HG03175 (cell line): Measurements from ENCODE around the gene CLEC9A.

Experiments used
- ATAC-seq: cut with Tn5 transposase; IDR thresholded peaks from one replicate; pipeline ENCODE4 v1.9.1; 2021; ENCODE audit warnings: mild to moderate bottlenecking, moderate library complexity; ENCODE audit not compliant: unreplicated experiment

Gene CLEC9A

GRCh38 chr12:10065241-10065640, 34.8 kb downstream of the CLEC9A start:
- no peak for ATAC-seq

- no peak for ATAC-seq
These were observed 36.8 kb downstream of the CLEC9A start for GRCh38 chr12:10067264-10067663.

- ATAC-seq: no peak
These were observed 37.5 kb downstream of the CLEC9A start for GRCh38 chr12:10067942-10068341.

GRCh38 chr12:10068644-10069043, 38.2 kb downstream of the CLEC9A start:
- ATAC-seq: no peak

- ATAC-seq: no peak
These were observed 38.6 kb downstream of the CLEC9A start for GRCh38 chr12:10069099-10069498.

GRCh38 chr12:10069976-10070375, 39.5 kb downstream of the CLEC9A start:
- no peak for ATAC-seq

- no peak for ATAC-seq
These were observed 39.9 kb downstream of the CLEC9A start for GRCh38 chr12:10070380-10070779.

- ATAC-seq: no peak
These were observed 41.6 kb downstream of the CLEC9A start for GRCh38 chr12:10072131-10072530.

- no peak for ATAC-seq
These were observed 42.8 kb downstream of the CLEC9A start for GRCh38 chr12:10073261-10073660.

GRCh38 chr12:10075451-10075850, 45.0 kb downstream of the CLEC9A start:
- no peak for ATAC-seq

GRCh38 chr12:10082117-10082874, 51.8 kb downstream of the CLEC9A start:
- no peak for ATAC-seq

- ATAC-seq: no peak
These were observed 54.3 kb downstream of the CLEC9A start for GRCh38 chr12:10084733-10085132.

GRCh38 chr12:10086387-10086786, 55.9 kb downstream of the CLEC9A start:
- no peak for ATAC-seq

- no peak for ATAC-seq
These were observed 57.5 kb downstream of the CLEC9A start for GRCh38 chr12:10088031-10088430.

GRCh38 chr12:10088955-10089900, 58.7 kb downstream of the CLEC9A start:
- no peak for ATAC-seq

- ATAC-seq: no peak
These were observed 64.3 kb downstream of the CLEC9A start for GRCh38 chr12:10094646-10095395.

GRCh38 chr12:10095971-10096370, 65.5 kb downstream of the CLEC9A start:
- ATAC-seq: no peak

- no peak for ATAC-seq
These were observed 67.0 kb downstream of the CLEC9A start for GRCh38 chr12:10097521-10097920.

GRCh38 chr12:10098791-10099190, 68.3 kb downstream of the CLEC9A start, which contains the start of gene CLEC1A:
Gene CLEC1A (minus strand): TSS chr12:10098985. CDS start chr12:10098922, 63 bp downstream.
- no peak for ATAC-seq

GRCh38 chr12:10101042-10101579, 70.6 kb downstream of the CLEC9A start:
- ATAC-seq: no peak
